COLO668 (cell line): ENCODE results near the gene RAB11FIP4.

Experiments
- DNase-seq: peaks from one replicate; lab custom pipeline; 2025; ENCODE audit not compliant: unreplicated experiment; lab: John Stamatoyannopoulos, UW

RAB11FIP4 gene

DNA sequence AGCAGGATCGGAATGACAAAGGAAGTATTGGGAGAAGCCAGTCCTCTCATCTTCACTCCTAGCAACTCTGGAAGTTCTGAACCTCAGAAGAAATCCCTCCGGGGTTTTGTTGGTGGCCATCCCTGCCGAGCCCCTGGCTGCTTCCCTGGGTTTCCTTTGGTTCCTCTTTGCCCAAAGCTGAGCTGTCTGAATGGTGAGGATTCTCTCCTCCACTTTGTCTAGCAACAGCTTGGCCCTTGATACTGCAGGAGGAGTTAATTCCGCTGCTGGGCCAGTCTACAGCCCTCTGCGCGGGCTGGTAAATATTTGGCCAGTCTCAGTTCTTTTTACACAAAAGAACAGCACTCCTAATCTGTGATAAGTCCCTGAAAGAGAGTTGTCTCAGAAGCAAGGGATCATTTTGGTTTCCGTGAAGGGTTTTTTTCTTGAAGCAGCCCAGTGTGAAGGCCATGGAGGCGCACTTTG is 170.9 kb downstream of the RAB11FIP4 start:
- no peak for DNase-seq

DNA sequence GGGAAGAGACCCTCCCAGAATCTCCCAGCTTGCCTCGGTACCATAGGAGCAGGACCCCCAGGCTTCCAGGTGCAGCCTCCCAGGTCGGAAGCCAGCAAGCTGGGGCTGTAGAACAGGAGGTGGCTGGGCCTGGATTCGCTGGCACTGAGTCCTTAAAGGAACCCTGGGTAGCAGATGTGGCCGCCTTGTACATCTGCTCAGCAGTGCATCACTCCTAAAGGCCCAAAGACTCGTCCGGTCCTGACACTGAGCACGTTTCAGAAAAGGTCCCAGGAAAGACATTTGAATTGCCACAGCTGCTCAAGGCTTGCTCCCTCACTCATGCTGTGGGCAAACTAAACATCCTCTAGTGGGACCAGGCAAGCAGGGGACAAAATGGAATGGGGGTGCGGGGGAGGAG is 172.8 kb downstream of the RAB11FIP4 start:
- no peak for DNase-seq

DNA sequence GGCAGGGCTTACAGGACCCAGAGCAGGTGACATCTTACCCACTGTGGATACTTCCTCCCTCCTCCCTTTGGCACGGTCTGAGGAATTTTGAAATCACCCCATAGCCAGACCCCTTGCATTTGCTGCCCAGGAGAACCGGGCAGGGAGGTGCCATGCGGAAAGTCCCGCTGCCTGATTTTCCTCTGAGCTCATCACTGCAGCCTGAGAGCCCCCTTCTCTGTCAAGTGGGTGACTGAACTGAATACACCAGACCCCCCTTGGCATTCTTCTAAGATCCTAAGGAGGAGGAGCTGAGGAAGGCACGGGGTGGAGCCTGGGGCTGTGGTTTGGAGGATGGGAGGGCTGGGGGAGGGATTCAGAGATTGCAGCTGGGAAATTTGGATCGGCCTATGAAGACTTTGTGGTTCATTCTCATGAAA is 173.4 kb downstream of the RAB11FIP4 start:
- DNase-seq, result no peak

- DNase-seq, result no peak
Measured at GRCh38 chr17:31565652-31566051, 174.2 kb downstream of the RAB11FIP4 start.

DNA sequence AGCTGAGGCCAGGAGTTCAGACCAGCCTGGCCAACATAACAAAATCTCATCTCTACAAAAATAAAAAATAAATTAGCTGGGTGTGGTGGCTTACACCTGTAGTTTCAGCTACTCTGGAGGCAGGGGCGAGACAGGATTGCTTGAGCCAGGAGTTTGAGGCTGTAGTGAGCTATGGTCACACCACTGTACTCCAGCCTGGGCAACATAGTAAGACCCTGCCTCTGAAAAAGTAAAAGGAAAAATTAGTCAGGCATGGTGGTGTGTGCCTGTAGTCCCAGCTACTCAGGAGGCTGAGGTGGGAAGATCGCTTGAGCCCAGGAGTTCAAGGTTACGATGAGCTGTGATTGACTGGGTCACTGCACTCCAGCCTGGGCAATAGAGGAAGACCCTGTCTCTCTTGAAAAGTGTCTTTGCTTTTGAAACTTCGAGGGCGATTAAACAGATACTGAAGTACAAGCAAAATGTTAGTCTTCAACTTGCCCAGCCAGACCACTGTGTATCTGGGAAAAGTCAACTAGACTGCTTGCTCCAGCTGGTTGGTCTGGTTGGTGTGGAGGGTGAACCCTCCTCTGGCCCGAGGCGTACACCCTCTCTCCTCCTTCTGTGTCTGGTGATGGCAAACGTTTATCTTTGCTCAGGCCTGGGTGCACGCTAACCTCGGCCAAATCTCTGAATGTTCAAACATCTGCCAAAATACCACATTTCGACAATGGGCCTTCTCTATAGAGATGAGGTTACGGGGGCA is 174.9 kb downstream of the RAB11FIP4 start:
- no peak for DNase-seq

GRCh38 chr17:31566992-31567373 is 175.5 kb downstream of the RAB11FIP4 start:
- no peak for DNase-seq

- no peak for DNase-seq
Measured at GRCh38 chr17:31568121-31568520, 176.6 kb downstream of the RAB11FIP4 start.

DNA sequence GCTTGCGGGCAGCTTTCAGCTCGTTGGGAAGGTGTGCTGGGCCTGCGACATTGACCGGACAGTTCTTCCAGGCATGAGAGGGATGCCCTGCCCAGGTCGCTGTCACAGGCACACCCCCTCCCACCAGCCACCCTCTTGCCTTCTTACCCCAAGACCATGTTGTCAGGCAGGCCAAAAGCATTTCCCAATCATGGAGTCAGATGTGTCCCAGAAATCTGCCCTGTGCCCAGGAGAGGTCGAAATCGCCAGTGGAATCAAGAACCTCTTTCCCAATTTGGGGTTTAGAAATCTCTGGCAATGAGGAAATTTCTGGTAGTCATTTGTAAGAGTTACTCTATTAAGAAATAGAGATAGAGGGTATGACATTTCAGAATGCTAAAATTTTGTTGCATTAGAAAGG is 177.1 kb downstream of the RAB11FIP4 start:
- DNase-seq, result no peak

DNA sequence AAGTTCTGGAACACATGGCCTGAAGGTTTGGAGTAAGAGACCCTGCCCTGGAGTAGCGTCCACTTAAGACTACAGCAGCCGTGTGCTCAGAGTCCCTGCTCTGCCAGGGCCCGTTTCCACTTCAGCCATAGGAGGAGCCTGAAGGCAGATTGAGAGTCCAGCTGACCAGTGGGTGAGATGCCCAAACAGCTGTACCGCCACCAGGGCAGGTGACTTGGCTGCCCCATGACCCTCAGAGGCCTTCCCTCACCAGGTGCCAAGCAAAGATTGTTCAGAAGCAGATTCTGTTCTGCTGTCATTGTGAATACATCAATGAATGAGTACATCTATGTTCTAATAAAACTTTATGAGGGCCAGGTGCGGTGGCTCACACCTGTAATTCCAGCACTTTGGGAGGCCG is 178.8 kb downstream of the RAB11FIP4 start:
- no peak for DNase-seq

DNA sequence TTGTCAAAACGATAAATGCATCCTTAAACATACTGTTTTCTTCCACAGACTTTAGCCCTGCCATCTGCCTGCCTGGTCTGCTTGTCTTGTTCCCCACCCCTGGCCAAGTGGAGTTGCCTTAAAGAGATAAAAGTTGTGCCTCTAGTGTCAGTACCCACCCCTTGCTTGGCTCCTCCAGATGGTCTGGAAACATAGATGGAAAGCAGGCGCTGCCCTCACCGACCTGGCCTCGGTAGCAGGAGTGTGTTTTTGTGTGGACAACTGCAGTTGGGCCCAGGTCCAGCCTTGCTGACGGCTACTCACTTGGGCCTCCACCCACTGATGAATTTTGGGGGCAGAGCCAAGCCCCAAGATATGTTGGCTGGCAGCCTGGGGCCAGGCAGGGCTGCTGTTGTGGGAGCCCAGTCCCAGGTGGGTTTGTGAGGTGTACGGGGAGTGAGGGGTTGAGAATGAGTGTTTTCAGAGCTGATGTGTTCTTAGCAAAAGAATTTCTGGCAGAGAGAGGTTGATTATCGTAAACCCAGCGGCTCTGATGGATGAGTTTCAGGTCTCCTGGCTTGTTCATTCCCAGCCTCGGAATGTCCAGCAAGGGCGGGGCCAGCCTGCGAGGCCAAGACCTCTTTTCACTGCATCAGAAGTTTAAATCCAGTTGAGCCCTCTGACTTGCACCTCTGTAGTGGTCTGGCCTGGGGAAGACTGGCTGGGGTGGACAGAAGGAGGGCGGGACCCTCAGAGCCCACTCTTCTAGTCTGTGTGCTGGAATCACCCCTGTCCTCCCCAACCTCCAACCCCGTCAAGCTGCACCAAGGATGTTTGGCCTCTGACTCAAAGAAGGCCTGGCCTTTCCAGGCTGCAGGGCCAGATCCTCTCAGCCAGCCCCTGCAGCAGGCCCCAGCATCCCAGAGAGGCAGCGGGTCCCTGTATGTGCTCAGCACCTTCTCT is 179.7 kb downstream of the RAB11FIP4 start:
- no peak for DNase-seq

DNA sequence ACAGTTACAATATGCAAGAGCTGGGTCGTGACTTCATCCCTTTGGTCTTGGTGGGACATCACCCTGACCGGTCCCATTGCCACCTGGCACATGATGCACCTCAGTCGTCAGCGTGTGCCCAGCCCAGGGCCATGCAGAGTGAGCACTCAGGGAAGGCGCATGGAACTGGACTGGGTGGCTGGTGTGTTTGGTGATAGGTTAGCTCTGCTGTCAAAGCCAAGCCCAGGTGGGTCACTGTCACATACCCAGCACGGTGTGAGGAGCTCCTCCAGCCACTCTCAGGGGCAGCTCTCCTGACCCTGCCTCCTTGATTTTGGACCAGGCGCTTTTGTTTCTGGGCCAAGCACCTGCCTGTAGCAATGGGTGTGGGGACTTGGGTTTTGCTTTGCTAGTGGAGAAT is 180.9 kb downstream of the RAB11FIP4 start:
- no peak for DNase-seq

DNA sequence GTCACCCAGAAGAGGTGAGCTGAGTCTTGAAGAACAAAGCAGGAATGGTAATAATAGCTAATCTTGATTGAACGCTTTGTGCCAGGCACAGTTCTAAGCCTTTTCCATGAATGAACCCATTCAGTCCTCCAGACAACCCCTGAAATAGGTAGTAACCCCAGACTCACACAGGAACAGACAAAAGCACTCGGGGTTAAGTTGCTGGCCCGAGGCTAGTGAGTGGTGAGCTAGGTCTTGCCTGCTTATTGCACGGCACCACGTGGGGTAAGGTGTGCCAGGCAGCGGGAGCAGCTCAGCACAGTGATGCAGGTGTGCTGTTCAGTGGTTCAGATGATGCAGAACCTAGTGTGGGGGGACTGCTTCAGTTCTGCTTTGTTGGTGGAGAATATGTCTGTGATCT is 181.6 kb downstream of the RAB11FIP4 start:
- DNase-seq, result no peak

- peak; percentile 3 for DNase-seq
Measured at GRCh38 chr17:31573861-31574260, 182.4 kb downstream of the RAB11FIP4 start.

DNA sequence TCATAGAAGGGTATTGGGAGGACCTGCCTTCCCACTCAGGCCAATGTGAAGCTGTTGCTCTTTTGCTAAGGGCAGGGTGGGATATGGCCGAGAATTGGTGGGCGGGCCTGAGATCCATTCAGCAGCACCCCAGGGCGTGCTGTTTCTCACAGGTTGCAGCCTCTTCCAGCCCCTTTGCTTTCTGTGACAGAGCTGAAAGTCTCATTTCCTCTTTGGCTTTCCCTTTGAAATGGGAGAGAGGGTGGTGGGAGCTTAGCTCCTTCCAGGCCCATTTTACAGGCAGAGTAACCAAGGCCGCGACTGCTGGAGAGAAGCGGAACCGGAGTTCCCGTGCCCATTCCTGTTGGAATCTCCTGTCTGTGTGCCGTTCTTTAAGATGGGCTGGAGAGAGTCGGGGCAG is 183.0 kb downstream of the RAB11FIP4 start:
- no peak for DNase-seq

DNA sequence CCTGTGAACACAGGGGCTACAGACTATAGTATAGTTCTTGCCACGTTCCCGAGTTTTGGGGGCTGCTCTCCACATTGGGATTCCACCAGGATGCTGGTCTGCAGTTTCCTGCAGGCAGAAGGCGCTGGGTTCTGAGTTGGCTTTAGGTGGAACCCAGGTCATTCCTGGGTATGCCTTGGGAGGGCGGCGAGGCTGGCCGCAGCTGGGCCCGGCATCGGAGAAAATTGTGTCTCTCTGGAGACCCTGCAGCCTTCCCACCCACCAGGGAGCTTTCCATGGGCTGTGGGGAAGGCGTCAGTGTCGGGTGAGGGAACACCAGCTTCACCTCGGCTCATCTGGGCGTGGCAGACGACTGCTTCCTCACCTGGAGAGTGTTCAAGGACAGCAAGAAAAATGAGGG is 183.6 kb downstream of the RAB11FIP4 start:
- no peak for DNase-seq

GRCh38 chr17:31579265-31579664 is 187.8 kb downstream of the RAB11FIP4 start:
- DNase-seq, result peak; percentile 74

DNA sequence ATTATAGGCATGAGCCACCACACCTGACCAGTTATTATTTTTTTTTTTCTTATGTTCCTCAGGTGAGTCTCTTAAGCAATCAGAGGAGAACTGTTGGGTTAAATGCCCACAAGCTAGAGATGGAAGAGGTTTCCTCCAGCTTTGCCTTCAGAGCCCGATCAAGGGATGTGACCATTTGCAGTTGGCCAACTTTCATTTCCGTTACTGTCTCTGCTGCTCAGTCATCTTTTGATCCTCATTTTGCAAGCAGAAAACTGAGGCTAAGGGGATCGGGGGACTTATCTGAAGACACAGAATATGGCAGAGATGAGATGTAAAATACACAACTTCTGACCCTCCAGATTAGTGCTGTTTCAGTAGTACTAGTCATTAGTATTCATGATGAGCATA is 188.8 kb downstream of the RAB11FIP4 start:
- DNase-seq, result no peak

DNA sequence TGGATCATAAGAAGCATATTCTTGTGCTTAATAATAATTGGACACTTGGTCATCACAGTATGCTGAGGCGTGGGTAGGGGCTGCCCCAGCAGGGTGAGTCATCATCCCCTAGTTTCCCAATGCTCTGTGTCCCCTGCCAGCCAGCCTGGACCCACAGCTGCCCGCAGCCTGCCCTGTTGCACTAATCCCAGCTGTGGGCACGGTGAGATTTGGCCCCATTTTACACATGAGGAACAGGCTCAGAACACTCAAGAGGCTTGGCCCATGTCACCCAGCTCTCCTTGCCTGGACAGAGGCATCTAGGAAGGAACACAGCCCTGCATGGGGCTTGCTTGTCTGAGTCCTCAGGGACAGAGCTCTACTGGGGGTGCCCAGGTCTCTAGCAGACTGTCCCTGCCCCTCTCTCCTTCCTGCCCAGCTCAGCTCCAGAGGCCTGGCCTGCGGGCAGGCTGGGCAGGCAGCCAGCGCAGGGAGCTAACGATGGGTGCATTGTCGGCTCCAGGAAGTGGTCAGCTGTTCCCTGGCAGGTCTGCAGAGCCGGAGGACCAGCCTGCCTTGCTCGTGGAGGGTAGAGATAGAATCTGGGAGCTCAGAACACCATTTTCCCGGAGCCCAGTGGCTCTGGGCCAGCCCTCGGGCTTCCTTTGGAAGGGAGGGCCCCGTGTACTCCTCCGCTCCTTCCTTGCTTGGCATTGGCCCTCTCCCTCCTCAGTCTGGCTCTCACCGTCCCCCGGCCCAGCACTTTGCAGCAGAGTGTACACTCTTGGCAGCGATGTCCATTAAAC is 189.4 kb downstream of the RAB11FIP4 start:
- DNase-seq, result peak; percentile 69

DNA sequence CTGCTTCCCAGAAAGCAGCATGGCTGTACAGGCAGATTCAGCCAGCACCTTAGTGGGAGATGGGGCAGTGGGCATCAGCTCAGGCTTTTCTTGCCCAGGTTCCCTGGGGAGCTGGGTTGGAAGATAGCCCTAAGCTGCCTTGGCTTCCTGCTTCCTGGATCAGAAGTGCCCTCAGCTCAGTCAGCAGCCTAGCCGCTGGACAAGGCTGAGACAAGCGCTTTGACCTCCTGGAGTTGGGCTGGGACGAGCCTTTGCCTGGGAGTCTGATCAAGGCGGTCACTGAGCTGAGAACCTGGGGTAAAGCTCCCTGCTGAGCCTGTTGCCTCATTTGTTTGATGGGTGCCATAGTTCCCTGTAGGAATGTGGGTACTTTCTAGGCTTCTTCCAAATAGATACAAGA is 190.0 kb downstream of the RAB11FIP4 start:
- no peak for DNase-seq

GRCh38 chr17:31582151-31582907 is 190.9 kb downstream of the RAB11FIP4 start:
- DNase-seq, result no peak
